Stimulated activated naive B cell treated with anti-CD40 and anti-IgM and Interleukin-4, amounts not matched to agents 10 μg/mL and 1 μg/mL and 100 μg/mL, for 72 hours (primary cell): Measurements from ENCODE around the gene POLR2J3.
"Not testable (repeated sequence)": the region's sequence is repeated elsewhere in the genome, so short reads cannot be mapped to it uniquely, and the experiment has no call there.

Experiments used
- ATAC-seq, 2 donors: fragments of 150-1000 bp; cut with Tn5 transposase; replicated peaks; 2 replicates each; pipeline ENCODE4 v1.10.0; 2021; ENCODE audit warnings: moderate library complexity in 1 of 2
- DNase-seq: peaks from one replicate; pipeline ENCODE4 v3.0.0; 2021
- H3K27ac Mint-ChIP-seq: one replicate; pipeline ENCODE4 v1.8.0; 2022; ENCODE audit warnings: mild to moderate bottlenecking, mixed read lengths
- H3K27me3 Mint-ChIP-seq, 2 donors: one replicate each; pipeline ENCODE4 v1.8.0; 2022; ENCODE audit warnings: mixed read lengths in 2 of 2
- H3K36me3 Mint-ChIP-seq, 2 donors: one replicate each; pipeline ENCODE4 v1.8.0; 2022; ENCODE audit warnings: mixed read lengths in 2 of 2, mild to moderate bottlenecking in 1 of 2
- H3K4me1 Mint-ChIP-seq, 2 donors: one replicate each; pipeline ENCODE4 v1.8.0; 2022; ENCODE audit warnings: mixed read lengths in 2 of 2, mild to moderate bottlenecking in 1 of 2
- H3K4me3 Mint-ChIP-seq, 2 donors: one replicate each; pipeline ENCODE4 v1.8.0; 2022; ENCODE audit warnings: mild to moderate bottlenecking in 2 of 2, mixed read lengths in 2 of 2, moderate library complexity in 1 of 2
- H3K9me3 Mint-ChIP-seq, 2 donors: one replicate each; pipeline ENCODE4 v1.8.0; 2022; ENCODE audit warnings: mixed read lengths in 2 of 2, mild to moderate bottlenecking in 1 of 2

POLR2J3 gene

DNA sequence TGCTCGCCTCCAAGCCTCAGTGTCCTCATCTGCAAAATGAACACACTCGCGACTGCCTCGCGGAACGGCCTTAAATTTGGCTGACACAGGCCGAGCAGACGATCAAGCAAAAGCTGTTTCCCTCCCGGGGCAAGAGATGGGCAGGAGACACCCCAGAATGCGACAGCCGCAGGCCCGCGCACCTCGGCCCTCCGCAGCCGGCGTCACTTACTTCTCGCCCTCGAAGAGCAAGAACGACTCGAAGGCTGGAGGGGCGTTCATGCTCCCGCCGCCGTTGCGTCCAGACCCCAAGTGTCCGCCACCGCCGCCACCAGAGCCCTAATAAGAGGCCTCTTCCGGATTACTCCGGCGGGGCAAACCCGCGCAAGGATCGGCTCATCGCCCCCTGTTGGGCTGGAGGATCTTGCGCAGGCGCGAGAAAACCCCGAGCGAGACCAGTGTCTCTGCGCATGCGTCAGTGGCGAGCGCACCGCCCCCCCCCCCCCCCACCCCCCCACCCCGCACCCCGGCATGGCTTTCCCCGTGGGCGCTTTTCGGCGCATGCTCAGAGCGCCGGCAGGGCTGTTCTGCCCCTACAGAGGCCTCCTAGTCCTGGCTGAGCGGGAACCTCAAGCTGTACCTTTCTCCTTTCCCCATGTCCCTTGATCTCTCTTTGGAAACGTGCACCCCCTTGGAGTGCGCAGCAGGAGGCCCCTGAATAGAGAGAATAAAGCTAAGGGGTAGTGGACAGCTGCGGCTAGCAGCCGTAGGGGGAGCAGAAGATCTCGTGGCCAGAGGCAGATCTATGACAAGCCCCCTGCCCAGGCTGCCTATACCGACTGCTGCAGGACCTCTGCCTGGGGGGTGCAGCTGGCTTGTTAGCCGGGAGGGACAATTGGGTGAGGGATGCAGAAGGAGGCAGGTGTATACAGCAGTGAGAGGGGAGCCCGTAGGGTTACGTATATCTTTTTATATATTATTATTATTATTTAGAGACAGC lies at the start of gene POLR2J3:
Gene POLR2J3 (minus strand): TSS at position 323 of the 979 bp plus-strand sequence. CDS start 62 bp downstream, at position 261.
- DNase-seq: peak; percentile 99
- peak; percentile 94 to 96 for ATAC-seq
- not testable (repeated sequence) for H3K27me3 Mint-ChIP-seq, H3K9me3 Mint-ChIP-seq, H3K4me1 Mint-ChIP-seq, H3K36me3 Mint-ChIP-seq
- H3K4me3 Mint-ChIP-seq: peak within 1 kb of the TSS; percentile 80 to 92
- peak within 1 kb of the TSS; percentile 97 for H3K27ac Mint-ChIP-seq

- ATAC-seq, H3K9me3 Mint-ChIP-seq, H3K27ac Mint-ChIP-seq: not testable (repeated sequence)
Observed at GRCh38 chr7:102618122-102618521, 45.7 kb upstream of the POLR2J3 start.

DNA sequence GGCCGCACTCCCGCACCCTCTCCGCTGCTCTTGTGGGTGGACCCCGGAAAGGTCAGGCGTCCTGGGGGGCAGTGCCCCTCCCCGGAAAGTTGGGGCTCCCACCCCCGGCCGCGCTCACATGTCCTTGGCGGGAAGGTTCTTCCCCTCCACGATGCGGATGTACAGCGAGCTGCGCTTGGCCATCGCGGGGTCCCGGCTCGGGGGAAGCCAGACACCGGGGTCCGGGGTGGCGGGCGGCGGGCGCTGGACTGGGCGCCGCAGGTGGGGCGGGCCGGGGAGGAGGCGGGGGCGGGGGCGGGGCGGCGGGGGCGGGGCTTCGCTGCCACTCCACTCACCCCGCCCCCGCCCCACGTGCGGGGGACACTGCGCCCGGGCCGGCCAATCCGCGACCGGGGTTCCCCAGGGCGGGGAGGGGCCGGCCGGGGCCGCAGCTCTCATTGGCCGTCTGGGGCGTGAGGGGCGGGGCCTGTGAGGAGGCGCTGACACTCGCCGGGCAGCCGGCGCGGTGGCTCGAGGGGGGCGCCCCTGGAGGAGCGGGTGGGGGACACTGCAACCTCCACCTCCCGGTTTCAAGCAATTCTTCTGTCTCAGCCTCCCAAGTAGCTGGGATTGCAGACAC lies 44.2 kb upstream of the POLR2J3 start, which contains the start of gene RASA4:
Gene RASA4 (minus strand): TSS at position 250 of the 619 bp plus-strand sequence. CDS start 67 bp downstream, at position 183.
- not testable (repeated sequence) for H3K4me1 Mint-ChIP-seq, H3K4me3 Mint-ChIP-seq, H3K9me3 Mint-ChIP-seq, H3K27me3 Mint-ChIP-seq, H3K36me3 Mint-ChIP-seq, H3K27ac Mint-ChIP-seq
- ATAC-seq (peak; percentile 71 to 83), DNase-seq (peak; percentile 62)

More at GRCh38 chr7:102618122-102618521, 45.7 kb upstream of the POLR2J3 start:
- not testable (repeated sequence) for H3K27me3 Mint-ChIP-seq, DNase-seq, H3K4me1 Mint-ChIP-seq, H3K4me3 Mint-ChIP-seq, H3K36me3 Mint-ChIP-seq

- not testable (repeated sequence) for H3K4me3 Mint-ChIP-seq, DNase-seq, H3K27me3 Mint-ChIP-seq, H3K4me1 Mint-ChIP-seq, H3K27ac Mint-ChIP-seq, H3K9me3 Mint-ChIP-seq, H3K36me3 Mint-ChIP-seq
- ATAC-seq: peak; percentile 43 to 58
Observed at GRCh38 chr7:102615930-102616329, 43.5 kb upstream of the POLR2J3 start.

- not testable (repeated sequence) for H3K4me3 Mint-ChIP-seq, H3K27ac Mint-ChIP-seq, H3K27me3 Mint-ChIP-seq, DNase-seq, H3K4me1 Mint-ChIP-seq, ATAC-seq, H3K9me3 Mint-ChIP-seq, H3K36me3 Mint-ChIP-seq
Observed at GRCh38 chr7:102614873-102615272, 42.5 kb upstream of the POLR2J3 start.

- ATAC-seq: peak in 1 of 2 donors; percentile 15
- H3K4me3 Mint-ChIP-seq, H3K27ac Mint-ChIP-seq, H3K9me3 Mint-ChIP-seq, DNase-seq, H3K36me3 Mint-ChIP-seq, H3K27me3 Mint-ChIP-seq, H3K4me1 Mint-ChIP-seq: not testable (repeated sequence)
Observed at GRCh38 chr7:102614346-102614697, 41.9 kb upstream of the POLR2J3 start.

GRCh38 chr7:102613575-102614345 lies 41.4 kb upstream of the POLR2J3 start:
- H3K27me3 Mint-ChIP-seq, H3K27ac Mint-ChIP-seq, H3K9me3 Mint-ChIP-seq, H3K4me3 Mint-ChIP-seq, H3K4me1 Mint-ChIP-seq, H3K36me3 Mint-ChIP-seq: not testable (repeated sequence)
- DNase-seq: peak; percentile 69
- peak; percentile 15 to 21 for ATAC-seq

- not testable (repeated sequence) for H3K27me3 Mint-ChIP-seq, ATAC-seq, H3K36me3 Mint-ChIP-seq, DNase-seq, H3K4me1 Mint-ChIP-seq, H3K9me3 Mint-ChIP-seq
- Mint-ChIP-seq H3K27ac (peak overlapping the region; percentile 91), H3K4me3 (peak overlapping the region; percentile 64 to 83)
Observed at GRCh38 chr7:102611675-102612325, 39.4 kb upstream of the POLR2J3 start.

GRCh38 chr7:102611013-102611674 lies 38.8 kb upstream of the POLR2J3 start:
- H3K27ac Mint-ChIP-seq, H3K4me1 Mint-ChIP-seq, H3K27me3 Mint-ChIP-seq, H3K9me3 Mint-ChIP-seq, DNase-seq, H3K36me3 Mint-ChIP-seq, H3K4me3 Mint-ChIP-seq: not testable (repeated sequence)
- ATAC-seq: peak; percentile 37 to 56

DNA sequence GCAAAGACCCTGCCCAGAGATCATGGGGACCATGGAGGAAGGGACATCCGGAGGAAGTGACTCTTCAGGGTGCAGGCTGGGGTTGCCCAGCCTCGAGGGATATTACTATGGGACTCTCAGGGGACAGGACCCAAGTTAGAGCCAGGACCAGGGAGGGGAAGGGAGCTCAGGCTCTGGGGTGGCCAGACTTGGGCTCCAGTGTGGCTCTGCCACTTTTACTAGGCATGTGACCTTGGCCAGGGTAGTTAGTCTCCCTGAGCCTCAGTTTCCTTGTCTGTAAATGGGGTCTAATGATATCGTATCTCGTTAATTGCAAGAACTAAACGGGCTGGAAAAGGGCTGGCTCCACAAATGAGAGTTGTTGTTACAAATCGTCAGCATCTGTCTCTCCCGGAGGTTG lies 38.1 kb upstream of the POLR2J3 start:
- not testable (repeated sequence) for H3K27ac Mint-ChIP-seq
- peak overlapping the region in 1 of 2 donors; percentile 29 for H3K4me3 Mint-ChIP-seq

DNA sequence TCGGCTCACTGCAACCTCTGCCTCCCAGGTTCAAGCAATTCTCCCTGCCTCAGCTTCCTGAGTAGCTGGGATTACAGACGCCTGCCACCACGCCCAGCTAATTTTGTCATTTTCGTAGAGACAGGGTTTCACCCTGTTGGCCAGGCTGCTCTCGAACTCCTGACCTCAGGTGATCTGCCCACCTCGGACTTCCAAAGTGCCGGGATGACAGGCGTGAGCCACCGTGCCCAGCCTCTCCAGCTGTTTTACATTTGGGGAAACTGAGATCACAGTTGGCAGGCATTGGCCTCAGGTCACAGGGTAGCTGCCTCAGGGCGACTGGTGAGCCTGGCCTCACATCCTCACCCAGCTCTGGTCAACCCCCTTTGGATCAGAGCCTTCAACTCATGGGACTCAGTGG lies 37.4 kb upstream of the POLR2J3 start:
- not testable (repeated sequence) for H3K27ac Mint-ChIP-seq, H3K4me3 Mint-ChIP-seq, ATAC-seq, H3K9me3 Mint-ChIP-seq, H3K27me3 Mint-ChIP-seq, DNase-seq, H3K4me1 Mint-ChIP-seq, H3K36me3 Mint-ChIP-seq

More for the DNA sequence above, 38.1 kb upstream of the POLR2J3 start:
- not testable (repeated sequence) for H3K27me3 Mint-ChIP-seq, DNase-seq, H3K4me1 Mint-ChIP-seq, H3K36me3 Mint-ChIP-seq, ATAC-seq, H3K9me3 Mint-ChIP-seq

- H3K27me3 Mint-ChIP-seq, DNase-seq, H3K36me3 Mint-ChIP-seq, H3K9me3 Mint-ChIP-seq, H3K4me3 Mint-ChIP-seq, ATAC-seq, H3K4me1 Mint-ChIP-seq, H3K27ac Mint-ChIP-seq: not testable (repeated sequence)
Observed at GRCh38 chr7:102606848-102607247, 34.5 kb upstream of the POLR2J3 start.

- not testable (repeated sequence) for H3K36me3 Mint-ChIP-seq, H3K4me3 Mint-ChIP-seq, H3K9me3 Mint-ChIP-seq, H3K27ac Mint-ChIP-seq, H3K4me1 Mint-ChIP-seq, ATAC-seq, H3K27me3 Mint-ChIP-seq, DNase-seq
Observed at GRCh38 chr7:102604431-102605145, 32.2 kb upstream of the POLR2J3 start.
